NCI-H774 (cell line): ENCODE data around the gene HOXD10.

Source experiments
- DNase-seq: peaks from one replicate; lab custom pipeline; 2025; lab: John Stamatoyannopoulos, UW

Gene HOXD10

DNA sequence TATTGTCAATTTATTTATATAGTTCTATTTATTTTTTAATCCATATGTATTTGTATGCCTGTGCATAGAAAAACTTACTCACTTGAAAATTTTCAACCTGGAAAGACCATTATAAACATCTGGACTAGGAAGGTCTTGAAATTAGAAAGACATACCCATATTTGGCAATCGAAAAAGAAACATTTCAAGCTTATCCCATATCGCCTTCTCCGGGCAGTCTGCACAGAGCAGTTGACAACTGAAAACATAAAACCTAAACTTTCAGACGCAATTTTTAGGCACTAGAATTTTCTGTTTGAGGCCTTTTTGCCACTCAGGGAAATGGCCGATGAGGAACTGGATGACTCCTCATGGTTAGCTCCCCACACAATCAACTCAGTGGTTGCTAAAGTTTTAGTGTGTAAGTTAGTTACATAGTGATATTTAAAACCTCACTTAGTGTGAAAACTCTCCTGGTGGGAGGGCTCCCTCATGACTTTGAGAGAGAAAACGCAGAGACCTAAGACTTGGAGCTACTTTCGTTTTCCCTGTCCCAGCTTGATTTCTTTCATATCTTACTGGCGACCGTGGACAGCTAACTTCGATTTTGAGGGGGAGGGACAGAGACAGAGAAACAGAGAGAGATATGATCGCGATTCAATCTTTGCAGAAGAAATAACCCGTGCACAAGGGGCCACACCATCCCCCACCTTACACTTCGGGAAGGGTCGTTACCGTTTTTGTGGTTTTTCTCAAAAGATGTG is 20.2 kb upstream of the HOXD10 start:
- no peak for DNase-seq

DNA sequence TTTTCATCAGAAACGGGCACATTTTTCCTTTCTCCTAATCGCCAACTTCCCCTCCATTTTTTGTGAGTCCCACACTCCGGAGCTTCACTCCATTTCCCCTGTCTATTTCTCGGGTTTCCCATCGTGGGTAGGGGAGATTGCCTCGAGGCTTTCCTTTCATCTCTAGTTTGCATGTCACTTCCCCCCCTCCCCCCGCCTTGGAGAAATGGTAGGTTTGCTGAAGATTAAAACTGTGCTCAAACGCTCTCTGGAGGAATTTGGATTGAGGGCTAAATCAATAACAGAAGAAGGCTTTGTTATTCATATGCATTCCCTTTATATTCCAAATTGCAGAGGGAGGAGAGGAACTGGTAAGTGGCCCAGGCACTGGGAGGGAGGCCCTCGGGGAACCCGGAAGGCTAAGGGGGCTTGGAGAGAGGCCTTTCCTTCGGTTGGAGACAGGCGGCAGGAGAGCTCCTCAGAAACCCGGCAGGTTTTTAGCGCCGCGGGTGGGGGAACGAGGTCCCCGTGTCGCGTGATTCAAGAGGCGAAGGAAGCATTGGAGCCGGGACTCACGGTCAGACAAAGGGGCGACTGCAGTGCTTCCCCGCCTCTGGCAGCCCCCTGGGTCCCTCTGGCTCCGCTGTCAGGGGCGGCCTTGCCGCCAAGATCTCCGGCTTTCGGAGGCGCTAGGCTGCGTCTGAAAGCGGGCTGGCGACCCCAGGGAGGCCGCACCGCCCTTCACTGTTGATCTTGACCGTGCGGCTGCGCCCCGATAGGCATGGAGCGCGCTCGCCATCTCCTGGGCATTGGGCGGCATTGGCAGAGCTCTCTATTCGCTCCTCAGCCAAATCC is 19.4 kb upstream of the HOXD10 start:
- peak; percentile 81 for DNase-seq

DNA sequence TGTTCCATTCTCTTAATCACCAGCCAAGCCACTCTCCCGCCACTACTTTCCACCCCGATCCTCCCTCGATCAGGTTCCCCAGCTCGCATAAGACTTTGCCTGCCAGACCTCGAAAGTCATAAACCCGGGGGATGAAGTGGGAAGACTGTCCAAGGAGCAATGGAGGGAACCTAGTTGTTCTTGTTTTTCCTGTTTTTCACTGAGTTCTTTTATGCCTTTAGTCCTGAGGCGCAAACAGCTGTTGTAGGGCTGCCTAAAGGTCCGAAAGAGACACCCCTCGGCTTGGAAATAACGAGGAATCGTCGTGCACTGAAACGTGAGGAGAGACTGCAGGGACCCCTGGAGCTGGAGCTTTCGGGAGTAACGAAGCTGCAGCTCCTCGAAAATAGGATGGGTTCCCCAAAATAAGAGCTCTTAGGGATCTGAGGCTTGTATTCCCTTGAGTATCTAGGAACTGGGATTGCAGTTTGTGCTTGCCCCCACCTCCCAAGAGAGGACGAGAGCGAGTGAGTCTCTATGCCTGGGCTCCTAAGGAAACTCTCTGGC is 18.7 kb upstream of the HOXD10 start:
- DNase-seq = no peak

DNA sequence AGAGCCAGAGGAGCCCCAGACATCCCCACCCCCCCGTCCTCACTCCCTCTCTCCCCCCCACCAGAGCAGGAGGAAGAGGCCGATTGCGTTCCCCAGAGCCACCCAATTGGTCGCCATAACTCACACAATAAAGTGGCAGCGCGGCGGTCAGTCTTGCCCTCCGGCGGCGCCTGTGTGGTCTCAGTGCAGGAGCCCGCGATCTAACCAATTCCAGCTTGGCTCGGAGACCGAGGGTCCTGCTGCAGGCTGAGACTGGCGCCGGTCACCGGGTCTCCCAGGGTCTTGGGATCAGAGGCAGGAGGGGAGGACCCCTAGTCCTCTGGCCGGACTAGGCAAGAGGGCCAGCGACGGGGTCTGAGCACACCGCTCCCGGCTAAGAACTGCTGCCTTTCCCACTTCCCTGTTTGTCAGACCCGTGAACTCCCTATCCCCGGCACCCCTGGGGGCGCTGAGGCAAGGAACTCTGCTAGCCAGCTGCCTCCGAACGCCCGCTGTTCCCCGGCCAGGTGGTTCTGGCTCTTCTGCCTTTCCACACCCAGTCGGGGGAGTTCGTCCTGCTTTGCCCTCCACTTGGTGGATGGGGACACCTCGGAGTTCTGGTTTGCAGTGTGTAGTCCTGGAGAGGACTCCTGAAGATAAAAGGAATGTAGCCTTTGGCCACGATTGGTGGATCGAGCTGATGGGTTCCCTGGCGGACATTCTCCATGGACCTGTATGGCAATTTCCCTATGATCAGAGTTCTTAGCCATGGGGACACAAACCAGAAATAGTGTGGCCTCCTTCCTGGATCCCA is 18.0 kb upstream of the HOXD10 start:
- DNase-seq = peak; percentile 42

DNA sequence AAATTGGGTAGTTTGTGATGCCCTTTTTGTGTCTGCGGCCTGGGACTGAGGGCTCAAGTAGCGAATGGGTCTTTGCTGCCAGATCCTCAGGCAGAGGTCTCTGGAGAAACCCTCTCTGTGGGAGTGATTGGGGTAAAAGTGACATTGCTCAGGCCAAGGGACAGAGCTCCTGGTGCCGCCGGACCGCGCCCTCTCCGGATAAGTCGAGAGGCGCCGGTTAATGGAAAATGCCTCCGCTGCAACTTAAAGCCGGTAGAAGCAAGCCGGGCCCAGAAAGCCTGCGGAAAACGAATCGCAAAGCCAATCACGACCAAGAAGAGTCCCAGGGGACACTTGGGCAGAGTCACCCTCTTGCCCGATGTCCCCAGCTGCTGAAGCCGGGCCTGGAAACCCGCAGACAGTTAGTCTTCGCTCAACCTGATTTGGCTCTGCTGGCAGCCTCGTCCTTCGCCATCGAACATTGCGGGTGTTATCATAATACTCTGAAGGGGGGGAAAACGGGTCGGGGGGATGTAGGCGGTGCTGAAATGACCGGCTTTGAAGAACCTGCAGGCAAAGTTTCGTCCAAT is 17.3 kb upstream of the HOXD10 start:
- no peak for DNase-seq

DNA sequence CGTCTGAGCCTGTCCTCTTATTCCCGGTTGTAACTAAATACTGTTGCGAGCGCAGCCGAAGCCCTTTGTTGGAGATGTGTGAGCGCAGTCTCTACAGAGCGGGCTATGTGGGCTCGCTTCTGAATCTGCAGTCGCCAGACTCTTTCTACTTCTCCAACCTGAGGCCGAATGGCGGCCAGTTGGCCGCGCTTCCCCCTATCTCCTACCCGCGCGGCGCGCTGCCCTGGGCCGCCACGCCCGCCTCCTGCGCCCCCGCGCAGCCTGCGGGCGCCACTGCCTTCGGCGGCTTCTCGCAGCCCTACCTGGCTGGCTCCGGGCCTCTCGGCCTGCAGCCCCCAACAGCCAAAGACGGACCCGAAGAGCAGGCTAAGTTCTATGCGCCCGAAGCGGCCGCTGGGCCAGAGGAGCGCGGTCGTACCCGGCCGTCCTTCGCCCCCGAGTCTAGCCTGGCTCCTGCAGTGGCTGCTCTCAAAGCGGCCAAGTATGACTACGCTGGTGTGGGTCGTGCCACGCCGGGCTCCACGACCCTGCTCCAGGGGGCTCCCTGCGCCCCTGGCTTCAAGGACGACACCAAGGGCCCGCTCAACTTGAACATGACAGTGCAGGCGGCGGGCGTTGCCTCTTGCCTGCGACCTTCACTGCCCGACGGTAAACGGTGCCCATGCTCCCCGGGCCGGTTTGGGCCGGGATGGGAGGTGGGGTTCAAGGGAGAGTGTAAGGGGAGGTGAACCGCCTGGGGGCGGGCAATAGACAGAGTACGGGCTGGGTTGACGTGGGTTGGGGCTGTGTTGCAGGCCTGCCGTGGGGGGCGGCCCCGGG is 16.6 kb upstream of the HOXD10 start, which contains the start of gene HOXD12:
TSS of gene HOXD12 (plus strand) at position 68 of the 819 bp plus-strand sequence. CDS start at position 75, 7 bp downstream.
- DNase-seq = no peak

DNA sequence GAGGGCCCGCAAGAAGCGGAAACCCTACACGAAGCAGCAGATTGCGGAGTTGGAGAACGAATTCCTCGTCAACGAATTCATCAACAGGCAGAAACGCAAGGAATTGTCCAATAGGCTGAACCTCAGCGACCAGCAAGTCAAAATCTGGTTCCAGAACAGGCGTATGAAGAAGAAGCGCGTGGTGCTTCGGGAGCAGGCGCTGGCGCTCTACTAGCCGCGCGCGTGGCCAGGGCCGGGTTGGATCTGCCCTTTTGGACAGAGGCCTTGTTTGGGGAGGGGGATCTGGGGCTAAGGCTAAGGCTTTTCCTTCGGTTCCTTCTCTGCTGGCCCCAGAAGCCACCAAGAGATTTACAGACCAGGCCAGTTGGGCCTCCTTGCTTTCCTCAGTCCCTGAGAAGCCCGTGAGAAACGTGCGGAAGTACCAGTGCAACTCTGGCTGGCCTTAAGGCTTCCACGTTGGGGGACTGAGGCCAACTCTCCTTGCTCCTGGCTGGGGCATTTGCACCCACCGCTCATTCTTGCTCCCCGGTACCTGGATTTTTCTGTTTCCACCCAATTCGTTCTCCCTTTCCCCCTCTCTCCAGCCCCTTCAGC is 15.9 kb upstream of the HOXD10 start:
- DNase-seq = no peak

DNA sequence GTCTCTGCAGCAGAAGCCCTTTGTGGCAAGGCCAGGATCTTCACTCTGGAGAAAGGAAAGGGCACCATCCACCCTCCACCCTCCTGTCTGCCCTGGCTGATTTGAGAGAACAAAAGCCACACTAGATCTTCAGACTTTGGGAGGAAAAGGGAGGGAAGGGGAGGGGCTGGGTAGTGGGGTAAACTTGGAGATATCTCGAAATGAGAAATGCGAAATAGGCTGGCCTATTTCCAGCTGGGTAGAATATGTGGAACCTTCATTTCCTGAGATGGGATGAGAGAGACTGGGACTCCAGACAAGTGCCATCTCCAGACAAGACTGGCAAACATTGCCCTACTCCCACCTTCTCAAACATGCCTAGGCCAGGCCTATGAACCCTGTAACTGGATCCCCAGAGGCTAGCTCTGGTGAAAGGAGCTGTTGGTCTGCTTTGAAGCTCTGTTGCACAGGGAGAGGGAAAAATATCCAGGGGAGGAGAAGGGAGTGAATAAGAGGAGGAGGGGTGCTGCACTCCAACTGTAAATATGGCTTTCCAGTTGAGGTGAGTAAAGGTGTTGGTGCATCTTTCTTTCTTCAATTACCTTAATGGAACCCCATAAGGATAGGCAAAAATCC is 15.3 kb upstream of the HOXD10 start:
- no peak for DNase-seq

DNA sequence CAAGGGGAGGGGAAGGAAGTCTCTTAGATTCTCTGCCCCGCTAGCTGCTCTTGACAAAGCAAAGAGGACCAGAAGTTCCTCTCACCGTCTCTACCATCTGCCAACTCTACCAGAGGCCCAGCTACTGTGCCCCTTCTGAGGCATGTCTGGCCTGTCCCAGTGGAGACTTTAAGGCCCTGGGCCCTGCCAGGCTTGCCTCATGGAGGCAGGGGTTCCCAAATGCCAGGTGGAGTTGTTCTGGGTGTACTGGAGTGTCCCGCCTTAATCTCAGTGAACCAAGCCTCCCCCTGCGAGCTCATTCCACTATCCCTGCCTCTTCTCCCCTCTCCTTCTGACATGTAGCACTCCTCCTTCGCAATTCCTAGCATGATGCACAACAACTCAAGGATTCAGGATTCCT is 14.7 kb upstream of the HOXD10 start:
- no peak for DNase-seq

DNA sequence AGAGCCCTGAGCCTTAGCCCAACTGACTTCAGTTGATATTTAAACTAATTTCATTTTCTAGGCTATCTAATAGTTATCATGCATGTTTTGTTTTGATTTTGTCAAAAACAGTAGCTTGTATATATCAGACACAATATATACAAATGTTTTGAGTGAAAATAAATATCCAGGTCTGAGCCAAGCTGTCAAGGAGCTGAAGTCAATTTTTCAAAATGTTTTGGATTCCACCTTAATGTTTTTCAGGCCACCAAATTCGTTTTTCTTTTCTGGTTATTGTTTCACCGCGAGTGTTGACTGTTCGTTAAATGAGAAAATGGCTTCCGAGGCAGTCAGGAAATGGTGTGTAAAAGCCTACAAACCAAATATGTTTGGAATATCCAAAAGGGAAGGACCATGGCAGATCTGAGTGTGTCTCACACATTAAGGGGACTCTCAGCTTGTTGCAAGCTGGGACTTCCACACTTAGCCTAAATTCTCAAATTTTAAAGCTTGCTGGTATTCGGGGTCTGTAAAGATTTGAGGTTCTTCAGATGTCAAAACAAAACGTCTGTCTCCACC is 14.2 kb upstream of the HOXD10 start:
- DNase-seq = no peak

DNA sequence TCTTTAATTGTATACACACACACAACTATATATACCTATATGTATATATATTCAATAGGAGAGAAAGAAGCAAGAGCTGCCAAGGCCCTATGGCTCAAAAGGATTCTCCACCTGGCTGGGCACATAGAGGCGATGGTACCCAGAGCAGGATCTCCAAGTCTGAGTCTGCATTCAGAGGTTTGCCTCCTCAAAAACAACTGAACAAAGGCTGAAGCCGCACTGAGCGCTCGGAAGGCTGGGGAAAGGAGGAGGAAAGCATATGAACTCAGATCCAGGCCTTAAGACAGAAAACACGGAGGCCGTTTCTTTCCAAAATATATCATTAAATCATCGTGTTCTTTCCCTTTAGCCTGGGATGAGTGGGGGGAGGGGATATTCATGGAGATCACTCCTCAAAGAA is 13.4 kb upstream of the HOXD10 start:
- no peak for DNase-seq

DNA sequence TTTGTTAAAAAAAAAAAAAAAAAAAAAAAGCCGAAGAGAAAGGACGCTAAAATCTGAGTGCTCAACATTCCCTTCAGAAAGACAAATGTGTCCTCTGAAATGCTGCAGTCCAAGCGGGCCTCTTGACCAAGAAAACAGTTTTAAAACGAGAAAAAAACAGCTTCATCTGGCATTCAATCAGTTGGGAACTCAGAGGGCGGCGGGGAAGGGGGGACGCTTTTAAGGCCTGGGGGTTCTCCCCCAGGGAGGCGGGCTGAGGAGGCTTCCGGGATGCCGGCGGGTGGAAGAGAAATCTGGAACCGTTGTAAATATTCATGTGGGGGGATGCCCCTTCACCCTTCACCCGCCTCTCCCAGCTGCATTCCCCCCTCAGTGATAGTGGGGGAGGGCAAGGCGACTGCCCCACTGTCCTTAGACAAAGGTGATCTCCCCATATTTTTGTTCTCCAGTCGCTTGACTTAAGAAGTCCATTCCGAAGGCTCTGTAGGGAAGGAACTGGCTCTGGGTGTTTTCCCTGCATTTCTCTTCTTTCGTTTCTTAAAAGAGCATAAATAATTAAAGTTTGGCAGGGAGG is 12.7 kb upstream of the HOXD10 start:
- DNase-seq = no peak

DNA sequence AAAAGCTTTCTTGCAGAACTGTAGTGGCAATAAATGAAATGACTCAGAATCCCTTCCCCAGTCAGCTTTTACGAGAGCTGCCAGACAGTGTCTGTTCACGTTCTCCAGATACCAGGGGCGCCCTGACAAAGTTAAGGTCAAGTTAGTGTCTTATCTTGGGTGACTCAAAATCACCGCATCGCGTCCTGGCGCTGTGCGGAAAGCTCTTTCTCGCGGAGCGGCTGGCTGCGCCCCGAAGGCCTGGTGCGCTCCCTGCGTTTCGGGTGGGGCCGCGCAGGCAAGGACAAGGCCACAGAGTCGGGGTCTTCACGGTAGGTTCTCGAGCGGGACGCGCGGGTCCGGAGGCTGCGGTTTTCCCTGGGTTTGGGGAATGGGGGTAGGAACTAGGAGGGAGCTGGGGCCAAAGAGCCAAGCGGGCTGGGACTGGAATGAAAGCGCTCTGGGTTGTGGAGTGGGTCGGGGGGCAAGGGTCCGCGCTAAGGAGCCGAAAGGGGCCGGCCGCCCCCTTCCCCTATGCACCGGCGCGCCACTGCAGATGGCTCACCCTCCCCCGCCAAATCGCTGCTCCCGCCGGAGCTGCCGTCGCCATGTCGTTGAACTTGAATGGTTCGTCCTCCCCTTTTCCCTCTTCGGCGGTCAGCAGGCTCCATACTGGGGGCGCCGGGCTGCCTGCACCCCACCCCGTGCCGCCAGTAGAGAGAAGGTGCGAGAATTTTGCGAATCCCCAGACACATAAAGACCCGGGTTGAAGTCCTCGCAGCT is 12.1 kb upstream of the HOXD10 start:
- DNase-seq = no peak

DNA sequence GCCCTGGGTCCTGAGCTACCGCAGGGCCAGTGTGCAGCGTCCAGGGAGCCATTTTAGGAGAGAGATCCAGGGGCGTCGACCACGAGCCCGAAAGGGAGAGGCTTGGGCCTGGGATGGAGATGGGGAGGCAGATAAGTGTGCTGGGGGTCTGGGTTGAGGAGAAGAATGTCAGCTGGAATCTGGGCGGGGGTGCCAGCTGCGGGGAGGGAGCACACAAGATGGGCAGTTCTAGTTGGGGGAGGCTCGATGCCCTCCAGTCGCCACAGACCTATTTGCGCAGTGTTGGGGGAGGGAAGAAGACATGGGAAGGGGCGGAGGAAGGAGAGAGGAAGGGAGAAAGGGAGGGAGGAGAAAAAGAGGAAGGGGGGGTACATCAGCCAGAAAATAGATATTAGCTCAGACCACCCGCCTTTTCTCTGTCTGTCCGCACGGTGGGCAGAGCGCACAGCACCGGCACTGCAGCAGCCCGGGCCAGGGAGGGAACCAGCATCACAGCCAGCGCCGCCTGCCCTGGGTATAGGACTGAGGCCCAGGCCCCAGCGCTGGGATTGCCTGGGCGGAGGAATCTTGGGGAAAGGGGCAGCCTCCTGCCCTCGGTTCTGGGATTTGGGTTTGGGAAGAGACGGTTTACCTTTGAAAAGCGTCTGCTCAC is 11.4 kb upstream of the HOXD10 start:
- no peak for DNase-seq

DNA sequence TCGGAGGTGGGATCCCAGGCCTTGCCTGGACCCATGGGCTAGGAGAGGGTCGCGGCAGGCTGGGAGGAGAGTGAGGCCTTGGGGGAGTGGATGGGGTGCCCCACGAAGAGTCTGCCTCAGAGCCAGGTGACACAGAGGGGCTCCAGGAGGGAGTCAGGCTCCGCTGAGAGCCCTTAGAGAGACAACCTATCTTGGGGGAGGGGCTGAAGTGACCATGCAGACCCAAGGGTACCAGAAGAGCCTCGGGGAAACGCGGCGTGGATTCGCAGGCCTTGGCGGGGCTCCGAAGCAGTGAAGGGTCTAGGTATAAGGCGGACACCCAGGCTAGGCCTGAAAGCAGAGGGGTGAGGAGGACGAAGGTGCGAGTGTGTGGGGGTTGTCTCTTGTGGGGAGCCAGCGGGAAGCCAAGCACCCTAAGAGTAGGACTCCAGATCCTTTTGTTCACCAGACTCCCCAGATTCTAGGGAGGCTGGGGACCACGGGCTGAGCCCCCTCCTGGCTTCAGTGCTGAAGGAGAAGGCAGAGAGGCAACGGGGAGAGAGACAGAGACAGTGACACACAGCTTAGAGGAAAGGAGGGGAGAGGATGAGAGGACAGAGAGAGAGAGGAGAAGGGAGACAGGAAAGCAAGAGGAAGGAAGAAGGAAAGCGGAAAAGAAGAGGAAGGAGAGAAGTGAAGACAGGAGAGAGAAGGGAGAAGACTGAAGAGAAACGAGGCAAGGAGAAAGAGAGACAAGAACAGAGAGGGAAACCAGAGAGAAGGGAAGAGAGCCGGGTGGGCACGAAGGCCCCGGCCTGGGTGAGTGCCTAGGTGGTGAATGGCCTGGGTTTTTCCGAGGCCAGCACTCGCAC is 10.6 kb upstream of the HOXD10 start:
- no peak for DNase-seq

DNA sequence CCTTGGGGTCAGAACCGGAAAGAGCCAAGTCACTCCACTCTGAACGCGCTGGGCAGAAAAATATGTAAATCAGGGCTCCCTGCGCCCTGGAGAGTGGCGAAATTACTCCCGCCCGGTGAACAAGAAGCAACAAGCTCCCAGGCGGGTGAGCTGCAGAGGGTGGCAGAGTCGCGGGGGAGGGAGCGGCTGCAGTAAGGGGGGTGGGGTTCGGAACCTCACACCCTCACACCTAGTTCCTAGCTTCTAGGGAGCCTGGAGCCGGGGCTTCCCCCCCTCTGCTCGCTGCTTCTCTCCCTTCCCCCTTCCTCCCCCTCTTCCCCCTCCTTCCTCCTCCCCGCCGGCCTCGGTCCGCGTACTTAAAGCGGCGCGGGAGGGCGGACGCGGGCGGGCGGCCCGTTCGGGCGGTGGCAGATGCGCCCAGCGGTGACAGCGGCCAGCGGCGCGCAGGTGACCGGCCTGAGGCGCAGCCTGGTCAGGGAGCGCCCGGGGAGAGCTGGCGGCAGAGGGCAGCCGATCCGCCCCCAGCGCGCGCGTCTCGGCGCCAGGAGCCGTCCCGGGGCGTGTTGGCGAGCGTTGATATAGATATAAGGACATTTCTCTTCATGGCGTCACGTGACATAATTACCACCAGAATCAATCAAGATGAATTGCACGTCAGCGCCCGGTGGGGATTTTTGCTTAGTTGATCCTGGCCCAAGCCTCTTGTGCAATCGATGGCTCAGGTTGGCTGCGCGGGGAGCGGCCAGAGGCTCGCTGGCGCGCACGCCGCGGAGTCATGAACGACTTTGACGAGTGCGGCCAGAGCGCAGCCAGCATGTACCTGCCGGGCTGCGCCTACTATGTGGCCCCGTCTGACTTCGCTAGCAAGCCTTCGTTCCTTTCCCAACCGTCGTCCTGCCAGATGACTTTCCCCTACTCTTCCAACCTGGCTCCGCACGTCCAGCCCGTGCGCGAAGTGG is 9.7 kb upstream of the HOXD10 start, which contains the start of gene HOXD11:
TSS of gene HOXD11 (plus strand) at position 700 of the 959 bp plus-strand sequence. CDS start at position 776, 76 bp downstream.
- DNase-seq = peak; percentile 74
